Liver (tissue), 9 donors: ENCODE measurements around the gene ATE1. TPM values are rescaled to one million over a fixed set of nuclear protein-coding genes. Genes with fewer than 3 reads are reported as not detected.

Experiments
- DNase-seq: peaks from one replicate; pipeline ENCODE4 v3.0.0-alpha.2; 2017; ENCODE audit warnings: low spot score
- H3K27ac ChIP-seq, 2 donors: one replicate each; pipeline ENCODE4 v1.7.0; 2013; ENCODE audit warnings: inconsistent platforms in 2 of 2, low read length in 2 of 2, control low read depth in 1 of 2, low read depth in 1 of 2, mild to moderate bottlenecking in 1 of 2
- H3K27me3 ChIP-seq, 4 donors: one replicate each; pipeline versions ENCODE4 v1.6.1 to v1.7.0; 2013; ENCODE audit warnings: low read length in 3 of 4, inconsistent platforms in 1 of 4, mild to moderate bottlenecking in 1 of 4, moderate library complexity in 1 of 4; ENCODE audit not compliant: control insufficient read depth in 4 of 4, insufficient read depth in 4 of 4
- H3K36me3 ChIP-seq, 4 donors: one replicate each; pipeline versions ENCODE4 v1.6.1 to v1.7.0; 2013; ENCODE audit warnings: low read length in 3 of 4, mild to moderate bottlenecking in 3 of 4, low read depth in 1 of 4, moderate library complexity in 1 of 4; ENCODE audit not compliant: control insufficient read depth in 4 of 4, insufficient read depth in 3 of 4
- H3K4me1 ChIP-seq, 4 donors: one replicate each; pipeline versions ENCODE4 v1.6.1 to v1.7.0; 2013; ENCODE audit warnings: low read length in 3 of 4, mild to moderate bottlenecking in 3 of 4, moderate library complexity in 1 of 4; ENCODE audit not compliant: control insufficient read depth in 4 of 4, insufficient read depth in 4 of 4
- H3K4me3 ChIP-seq, 3 donors: one replicate each; pipeline versions ENCODE4 v1.6.1 to v1.7.0; 2013; ENCODE audit warnings: low read length in 3 of 3, control low read depth in 1 of 3, low read depth in 1 of 3, mild to moderate bottlenecking in 1 of 3
- H3K9ac ChIP-seq, 2 donors: one replicate each; pipeline ENCODE4 v1.7.0; 2013; ENCODE audit warnings: low read length in 2 of 2, mild to moderate bottlenecking in 2 of 2, moderate library complexity in 2 of 2, control low read depth in 1 of 2, low read depth in 1 of 2
- H3K9me3 ChIP-seq, 4 donors: one replicate each; pipeline versions ENCODE4 v1.6.1 to v1.7.0; 2013; ENCODE audit warnings: low read length in 3 of 4; ENCODE audit not compliant: control insufficient read depth in 4 of 4
- ATF3 ChIP-seq: IDR thresholded peaks from 2 replicates; pipeline ENCODE4 v1.6.1; 2016; ENCODE audit warnings: antibody characterized with exemption
- CTCF ChIP-seq: fragments of 150-350 bp; IDR thresholded peaks from 2 replicates; pipeline ENCODE4 v1.5.1; 2017; ENCODE audit warnings: improper control_type of control experiment, low read depth, low read length; ENCODE audit not compliant: missing input control
- EGR1 ChIP-seq, 2 donors: IDR thresholded peaks; 2 replicates each; pipeline ENCODE4 v1.6.1; 2016 to 2018; ENCODE audit warnings: antibody characterized with exemption in 2 of 2, low read depth in 2 of 2
- FOXA1 ChIP-seq: IDR thresholded peaks from 2 replicates; pipeline ENCODE4 v1.6.1; 2016; ENCODE audit warnings: antibody characterized with exemption
- FOXA2 ChIP-seq: IDR thresholded peaks from 2 replicates; pipeline ENCODE4 v1.6.1; 2016; ENCODE audit warnings: antibody characterized with exemption
- GABPA ChIP-seq, 2 donors: IDR thresholded peaks in 1 of 2; conservative IDR thresholded peaks in 1 of 2; 2 replicates each; pipeline ENCODE4 v1.6.1; 2016; ENCODE audit warnings: antibody characterized with exemption in 2 of 2, mild to moderate bottlenecking in 1 of 2, moderate library complexity in 1 of 2
- HNF4A ChIP-seq, 2 donors: conservative IDR thresholded peaks; 2 replicates each; pipeline ENCODE4 v1.6.1; 2016; ENCODE audit warnings: antibody characterized with exemption in 2 of 2, mild to moderate bottlenecking in 2 of 2
- HNF4G ChIP-seq: IDR thresholded peaks from 2 replicates; pipeline ENCODE4 v1.6.1; 2016; ENCODE audit warnings: antibody characterized with exemption
- JUND ChIP-seq, 2 donors: IDR thresholded peaks; 2 replicates each; pipeline ENCODE4 v1.6.1; 2016; ENCODE audit warnings: antibody characterized with exemption in 2 of 2
- MAX ChIP-seq: IDR thresholded peaks from 2 replicates; pipeline ENCODE4 v1.6.1; 2016; ENCODE audit warnings: antibody characterized with exemption
- NR2F2 ChIP-seq: IDR thresholded peaks from 2 replicates; pipeline ENCODE4 v1.6.1; 2016; ENCODE audit warnings: antibody characterized with exemption
- RAD21 ChIP-seq, 2 donors: IDR thresholded peaks; 2 replicates each; pipeline ENCODE4 v1.6.1; 2016; ENCODE audit warnings: antibody characterized with exemption in 2 of 2, mild to moderate bottlenecking in 2 of 2
- REST ChIP-seq: IDR thresholded peaks from 2 replicates; pipeline ENCODE4 v1.6.1; 2016; ENCODE audit warnings: antibody characterized with exemption, mild to moderate bottlenecking
- RXRA ChIP-seq, 2 donors: IDR thresholded peaks; 2 replicates each; pipeline ENCODE4 v1.6.1; 2017 to 2018; ENCODE audit warnings: antibody characterized with exemption in 2 of 2, mild to moderate bottlenecking in 1 of 2
- SP1 ChIP-seq: IDR thresholded peaks from 2 replicates; pipeline ENCODE4 v1.6.1; 2018; ENCODE audit warnings: antibody characterized with exemption, mild to moderate bottlenecking
- TAF1 ChIP-seq: conservative IDR thresholded peaks from 2 replicates; pipeline ENCODE4 v1.6.1; 2016; ENCODE audit warnings: antibody characterized with exemption, mild to moderate bottlenecking
- YY1 ChIP-seq: IDR thresholded peaks from 2 replicates; pipeline ENCODE4 v1.6.1; 2016; ENCODE audit warnings: antibody characterized with exemption, mild to moderate bottlenecking
- ZBTB33 ChIP-seq: IDR thresholded peaks from 2 replicates; pipeline ENCODE4 v1.6.1; 2016; ENCODE audit warnings: antibody characterized with exemption
- WGBS: extraction: QIAGEN DNeasy Blood & Tissue Kit; methylation state at CpG from one replicate; pipeline ENCODE4 v1.1.7; 2013; 5-methylcytosine and 5-hydroxymethylcytosine counted together
- polyA plus RNA-seq, 2 donors: library from polyadenylated mRNA; stranded (reverse) in 1 of 2; unstranded in 1 of 2; fragments of 200-250 nt in 1 of 2; fragments of >200 nt in 1 of 2; fragmentation: Nextera tagmentation in 1 of 2; extraction: Ambion mirVana in 1 of 2; gene quantifications; one replicate each; pipeline versions ENCODE4 v1.2.1 to v1.2.3, GENCODE V29; 2013 to 2015
- total RNA-seq, 2 donors: library from RNA; depleted of rRNA; stranded (reverse); fragments of >200 nt; gene quantifications; one replicate each; pipeline ENCODE4 v1.2.3, GENCODE V29; 2014
- donor health status: healthy.
- donor health status: healthy.
- donor health status: healthy.
- donor health status: healthy.
- donor health status: healthy.

Gene ATE1
- total and polyA plus RNA-seq, 4 donors = 7.9 to 34.9 (median 13.5) TPM

- peaks cover 10 to 18% (median 15%) of the 10 kb centered on the region in 4 donors for H3K36me3 ChIP-seq
- DNase-seq = no peak
- no peaks in the 10 kb centered on the region for H3K9me3 ChIP-seq
- no peaks in the 10 kb centered on the region for H3K4me1 ChIP-seq
- no peak overlapping the region for H3K9ac ChIP-seq
- no peak overlapping the region for H3K27ac ChIP-seq
- 93% methylated on average over 5 of the region's 5 CpGs for WGBS
- no peaks in the 10 kb centered on the region for H3K27me3 ChIP-seq
- TF ChIP-seq FOXA1 = no peak
- no peak for TF ChIP-seq YY1
- no peak for TF ChIP-seq FOXA2
- TF ChIP-seq EGR1 (IDR thresholded peaks at IDR 0.05; ENCODE audit: low read depth in 2 of 2) = no peak
- no peak for TF ChIP-seq ZBTB33
- TF ChIP-seq JUND (IDR thresholded peaks at IDR 0.05) = no peak
- no peak for TF ChIP-seq TAF1
- no peak for TF ChIP-seq RAD21 (IDR thresholded peaks at IDR 0.05)
- no peak for TF ChIP-seq ATF3
- TF ChIP-seq HNF4A (conservative IDR thresholded peaks at IDR 0.05) = no peak
- TF ChIP-seq MAX = no peak
- TF ChIP-seq SP1 = no peak
- TF ChIP-seq GABPA (IDR thresholded peaks at IDR 0.05 in 1 of 2, conservative IDR thresholded peaks at IDR 0.05 in 1 of 2) = no peak
- TF ChIP-seq NR2F2 = no peak
- TF ChIP-seq HNF4G = no peak
- TF ChIP-seq REST = no peak
- no peak for TF ChIP-seq RXRA (IDR thresholded peaks at IDR 0.05)
- no peak for TF ChIP-seq CTCF
- H3K4me3 ChIP-seq = no peak overlapping the region
Observed at GRCh38 chr10:121891103-121891502, 36.7 kb downstream of the ATE1 start.
